AG04449 (cell line): Measurements from ENCODE around the gene CCND1.
A peak's percentile ranks its signal among the peaks of the same experiment; 100 is the strongest.

Experiments used
- CTCF ChIA-PET: fragments of 350-600 bp; formaldehyde crosslinking; extraction: SDS; loops from one replicate; lab custom pipeline; 2021; ENCODE audit warnings: antibody characterized with exemption; lab: Yijun Ruan, JAX
- POLR2A ChIA-PET: fragments of 400-600, 350-600 bp; formaldehyde crosslinking; extraction: SDS; loops from one replicate; lab custom pipeline; 2020; ENCODE audit warnings: antibody characterized with exemption, inconsistent platforms; lab: Yijun Ruan, JAX
- DNase-seq: peaks from one replicate; pipeline ENCODE4 v3.0.0-alpha.2; 2010; ENCODE audit warnings: low read depth, low spot score
- H3K4me3 ChIP-seq: 2 replicates; pipeline ENCODE4 v1.5.1; 2011; ENCODE audit warnings: low read depth, mild to moderate bottlenecking, control low read depth, low read length
- CTCF ChIP-seq: IDR thresholded peaks from one replicate; pipeline ENCODE4 v1.5.1; 2011; ENCODE audit warnings: mild to moderate bottlenecking, moderate library complexity, low read length, control low read depth, inconsistent platforms; ENCODE audit not compliant: insufficient read depth; ENCODE audit errors: missing control alignments

Gene CCND1

GRCh38 chr11:69634069-69634468 is 6.9 kb upstream of the CCND1 start:
- no peak overlapping the region for H3K4me3 ChIP-seq
- DNase-seq, result no peak
- CTCF ChIA-PET, result interaction anchor here (1.0 kb wide), 1 partner anchor 10 kb away, joined by 4 read pairs; no protein-coding TSS in a partner anchor
- no peak for TF ChIP-seq CTCF
- POLR2A ChIA-PET, result no interaction called here

DNA sequence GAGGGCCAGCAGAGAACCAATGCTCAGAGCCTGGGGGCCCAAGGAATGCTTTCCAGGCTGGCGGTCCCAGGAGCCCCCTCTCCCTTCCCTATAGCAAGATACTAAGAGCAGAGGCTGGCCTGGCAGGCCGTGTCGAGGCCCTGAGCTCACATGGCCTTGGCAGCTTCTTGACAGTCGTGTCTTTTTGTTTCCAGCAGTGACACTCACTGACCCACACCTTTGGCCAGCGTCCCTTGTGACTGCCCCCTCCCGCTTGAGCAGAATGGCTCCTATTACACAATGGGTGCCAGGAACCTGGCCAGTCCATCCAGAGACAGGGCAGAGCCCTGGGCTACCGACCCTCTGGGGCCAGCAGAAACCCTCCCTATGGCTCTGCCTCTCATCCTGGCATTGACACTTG is 6.4 kb upstream of the CCND1 start:
- no peak for DNase-seq
- TF ChIP-seq CTCF, result no peak
- ChIA-PET POLR2A (no interaction called here), CTCF (interaction anchor here (1.0 kb wide), 1 partner anchor 11 kb away, joined by 4 read pairs; no protein-coding TSS in a partner anchor)
- H3K4me3 ChIP-seq, result no peak overlapping the region

GRCh38 chr11:69635195-69635594 is 5.8 kb upstream of the CCND1 start:
- CTCF ChIA-PET, result interaction anchor here (1.0 to 1.4 kb wide), 2 partner anchors 11 to 191 kb away, joined by 3 to 4 read pairs; no protein-coding TSS in a partner anchor
- DNase-seq, result no peak
- POLR2A ChIA-PET, result no interaction called here
- no peak overlapping the region for H3K4me3 ChIP-seq
- TF ChIP-seq CTCF, result no peak

- no peak for TF ChIP-seq CTCF
- no peak for DNase-seq
- ChIA-PET POLR2A (interaction anchor here (1.0 kb wide), 1 partner anchor 339 kb away, joined by 5 read pairs; no protein-coding TSS in a partner anchor), CTCF (interaction anchor here (1.2 to 1.4 kb wide), 2 partner anchors 8 to 192 kb away, joined by 3 read pairs; no protein-coding TSS in a partner anchor)
- H3K4me3 ChIP-seq, result peak overlapping the region; percentile 41
These were observed 5.0 kb upstream of the CCND1 start for GRCh38 chr11:69635804-69636511.

DNA sequence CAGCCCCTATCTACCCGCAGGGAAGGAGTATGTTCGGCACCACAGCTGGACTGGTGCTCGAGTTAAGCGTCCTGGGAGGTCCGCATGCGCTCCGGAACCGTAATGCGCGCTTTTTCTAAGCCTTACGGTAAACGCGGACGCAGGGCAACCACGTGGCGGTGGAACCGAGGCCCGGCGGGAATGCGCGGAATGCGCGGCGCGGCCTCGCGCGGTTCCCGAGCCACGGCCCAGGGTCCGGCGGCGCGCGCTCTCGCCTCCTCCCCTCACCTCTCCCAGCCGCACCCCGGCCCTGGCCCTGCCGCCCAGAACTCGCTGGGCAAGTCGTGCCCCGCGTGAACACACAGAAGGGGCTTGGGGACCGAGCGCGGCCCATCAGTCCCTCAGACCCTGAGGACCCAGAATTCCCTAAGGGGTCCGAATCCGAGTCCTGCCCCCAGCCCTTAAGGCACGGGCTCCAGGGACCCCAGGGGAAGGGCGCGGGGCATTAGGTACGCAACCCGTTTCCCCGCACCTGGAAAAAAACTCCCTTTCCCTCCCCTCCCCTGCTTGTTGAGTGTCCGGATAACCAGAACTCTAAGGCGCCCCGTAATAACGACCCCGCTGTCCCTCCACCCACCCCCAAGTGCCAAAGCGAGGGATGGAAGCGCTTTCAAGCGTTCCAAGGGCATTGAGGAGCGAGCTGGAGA is 4.3 kb upstream of the CCND1 start:
- ChIA-PET POLR2A (interaction anchor here (1.0 to 9.5 kb wide), 2 partner anchors 338 to 339 kb away, joined by 5 to 98 read pairs; no protein-coding TSS in a partner anchor), CTCF (interaction anchor here (1.2 kb wide), 1 partner anchor 9 kb away, joined by 3 read pairs; no protein-coding TSS in a partner anchor)

More for the DNA sequence above, 4.3 kb upstream of the CCND1 start:
- H3K4me3 ChIP-seq, result peak overlapping the region; percentile 41
- DNase-seq, result no peak
- TF ChIP-seq CTCF, result no peak
